Sciatic nerve (tissue), 2 donors: ENCODE results near the gene N4BP2L1. TPM values are rescaled to one million over a fixed set of nuclear protein-coding genes. Genes with fewer than 3 reads are reported as not detected.
A peak's percentile ranks its signal among the peaks of the same experiment; 100 is the strongest.

ENCODE experiments used
- ATAC-seq: fragments of 200-7000 bp; cut with Tn5 transposase; one replicate; pipeline ENCODE4 v1.9.1; 2020; ENCODE audit warnings: mild to moderate bottlenecking, moderate library complexity
- DNase-seq: peaks from one replicate; pipeline ENCODE4 v3.0.0-alpha.2; 2020; ENCODE audit warnings: low spot score
- intact Hi-C: fragments of 100-400 bp; cut with DNase I; formaldehyde crosslinking; loops from one replicate; pipeline ENCODE4 v1.14.2; 2022
- total RNA-seq: library from RNA; stranded (reverse); fragmentation: NEBNext Ultra II Directional; extraction: Animal tissue kit (Norgen Biotek cat#: 25700); gene quantifications from one replicate; pipeline ENCODE4 v1.2.1, GENCODE V29; 2021
- donor health status: DM: no; HTN: no; CAD: no.
- donor health status: DM: no; HTN: no; CAD: no.

N4BP2L1 gene
- total RNA-seq = 32.3 TPM

DNA sequence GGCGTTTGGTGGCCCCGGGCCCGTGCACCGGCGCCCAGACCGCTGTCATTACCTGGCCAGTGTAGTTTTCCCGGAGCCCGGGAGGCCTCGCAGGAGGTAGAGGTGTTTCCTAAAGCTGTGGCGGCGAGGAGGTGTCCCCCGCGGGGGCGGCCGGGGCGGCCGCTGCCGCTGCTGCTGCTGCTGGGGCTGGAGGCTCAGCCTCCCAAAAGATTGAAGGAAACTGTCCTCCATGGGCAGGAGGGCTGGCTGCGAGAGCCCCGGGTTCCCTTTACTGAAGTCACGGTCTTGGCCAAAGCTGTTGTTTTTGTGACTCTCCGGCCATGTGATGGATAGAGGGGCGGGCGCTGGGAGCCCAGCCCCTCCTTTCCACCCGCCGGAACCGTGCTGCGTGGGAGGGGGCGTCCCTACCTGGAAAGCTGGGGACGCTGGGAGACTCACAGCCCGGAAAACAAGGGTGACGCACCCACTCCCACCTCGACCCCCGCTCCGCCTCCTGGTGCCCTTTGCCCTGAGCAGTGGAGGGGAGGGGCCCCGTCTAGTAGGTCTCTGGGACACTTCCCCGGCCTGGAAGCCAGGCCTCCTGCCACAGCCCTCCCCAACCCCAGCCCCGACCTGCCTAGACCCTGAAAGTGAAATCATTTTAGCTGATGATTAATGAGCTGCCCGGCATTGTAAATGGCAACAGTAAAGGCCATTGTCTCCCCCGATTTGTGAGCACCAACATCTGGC is at the start of gene N4BP2L1:
N4BP2L1 (minus strand) TSS at position 279 of the 729 bp plus-strand sequence; CDS start at position 231, 48 bp downstream.
- DNase-seq (peak; percentile 90), ATAC-seq (peak; percentile 93)
- intact Hi-C loops = no loop called here

DNA sequence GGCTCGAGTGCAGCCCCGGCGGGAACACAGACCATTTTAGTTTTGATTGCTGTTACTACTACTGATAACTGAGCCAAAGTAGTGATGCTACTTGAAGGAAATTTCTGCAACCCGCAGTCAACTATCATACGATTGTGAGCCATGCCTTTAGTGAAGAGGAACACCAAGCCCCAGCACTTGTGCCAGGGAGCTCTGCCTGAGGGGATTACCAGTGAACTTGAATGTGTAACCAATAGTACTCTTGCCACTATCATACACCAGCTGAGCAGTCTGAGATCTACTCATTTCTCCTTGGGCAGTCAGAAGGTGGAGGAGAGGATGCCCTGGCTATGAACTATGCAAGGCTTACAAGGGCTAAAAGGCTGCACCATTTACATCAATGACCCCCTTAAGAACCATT is 49.0 kb upstream of the N4BP2L1 start:
- intact Hi-C loops = no loop called here
- DNase-seq (no peak), ATAC-seq (no peak)

- no peak for DNase-seq
- intact Hi-C loops = no loop called here
- ATAC-seq = no peak
Measured at GRCh38 chr13:32476021-32476731, 48.2 kb upstream of the N4BP2L1 start.

GRCh38 chr13:32474999-32475792 is 47.3 kb upstream of the N4BP2L1 start:
- intact Hi-C loops = no loop called here
- ATAC-seq (no peak), DNase-seq (no peak)

GRCh38 chr13:32473650-32474049 is 45.7 kb upstream of the N4BP2L1 start:
- ATAC-seq = no peak

DNA sequence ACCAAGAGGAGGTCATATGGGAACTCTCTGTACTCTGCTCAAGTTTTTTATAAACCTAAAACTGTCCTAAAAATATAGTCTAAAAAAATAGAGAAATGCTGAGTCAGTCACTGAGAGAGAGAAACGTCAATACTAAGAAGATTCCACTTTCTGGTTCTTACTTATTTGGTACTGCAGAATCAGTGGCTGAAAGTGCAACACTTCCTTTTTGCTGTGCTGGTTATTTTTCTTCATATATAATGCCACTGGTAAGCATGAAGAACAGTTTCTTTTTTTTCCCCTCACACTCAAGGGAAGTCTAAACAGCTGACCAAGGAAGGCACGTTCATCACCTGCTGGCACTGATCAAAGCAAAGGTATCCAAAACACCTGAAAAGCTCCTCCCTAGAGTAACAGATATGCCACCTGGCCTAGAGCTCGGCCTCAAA is 44.3 kb upstream of the N4BP2L1 start:
- peak; percentile 75 for ATAC-seq
- no peak for DNase-seq
- intact Hi-C loops = no loop called here

More at GRCh38 chr13:32473650-32474049, 45.7 kb upstream of the N4BP2L1 start:
- intact Hi-C loops = no loop called here
- DNase-seq = no peak

- peak; percentile 78 for ATAC-seq
- DNase-seq = no peak
- intact Hi-C loops = no loop called here
Measured at GRCh38 chr13:32471187-32471922, 43.4 kb upstream of the N4BP2L1 start.

DNA sequence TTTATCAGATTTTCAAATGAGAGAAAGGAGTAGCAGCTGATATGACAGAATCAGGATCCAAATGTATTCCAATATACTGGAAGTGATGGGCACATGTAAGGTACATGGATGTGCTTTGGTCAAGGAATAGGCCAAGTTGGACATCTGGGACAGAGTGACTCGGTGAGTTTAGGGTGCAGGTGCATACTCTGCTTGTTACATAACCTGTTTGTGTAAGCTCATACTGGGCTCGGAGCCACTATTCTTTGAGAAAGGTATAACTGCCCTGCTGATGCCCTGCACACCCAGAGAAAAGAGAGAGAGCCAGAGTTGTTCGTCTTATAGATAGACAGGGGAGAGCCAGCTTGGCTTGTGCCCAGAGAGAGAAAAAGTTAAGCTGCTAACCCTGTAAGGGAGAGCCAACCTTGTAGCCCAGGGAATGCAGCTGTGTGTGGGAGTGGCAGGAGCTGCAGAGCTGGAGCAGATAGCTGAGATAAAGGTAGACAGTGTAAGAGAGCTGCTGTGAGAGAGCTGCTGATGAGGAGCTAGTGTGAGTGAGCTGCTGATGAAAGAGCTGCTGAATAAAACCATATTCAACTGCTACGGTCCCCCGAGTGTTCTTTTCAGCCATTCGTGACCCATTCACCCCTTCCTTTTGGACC is 40.7 kb upstream of the N4BP2L1 start:
- DNase-seq (no peak), ATAC-seq (no peak)
- intact Hi-C loops = no loop called here

DNA sequence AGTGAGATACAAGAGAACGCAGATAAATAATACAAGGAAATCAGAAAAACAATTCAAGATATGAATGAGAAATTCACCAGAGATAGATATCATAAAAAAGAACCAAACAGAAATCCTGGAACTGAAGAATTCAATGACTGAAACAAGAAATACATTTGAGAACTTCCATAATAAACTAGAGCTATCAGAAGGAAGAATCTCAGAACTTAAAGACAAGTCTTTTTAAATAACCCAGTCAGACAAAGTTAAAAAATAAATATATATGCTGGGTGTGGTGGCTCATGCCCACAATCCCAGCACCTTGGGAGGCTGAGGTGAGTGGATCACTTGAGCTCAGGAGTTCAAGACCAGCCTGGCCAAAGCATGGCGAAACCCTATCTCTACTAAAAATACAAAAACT is 28.7 kb upstream of the N4BP2L1 start:
- no peak for DNase-seq
- intact Hi-C loops = no loop called here
- ATAC-seq = no peak

GRCh38 chr13:32455594-32455903 is 27.6 kb upstream of the N4BP2L1 start:
- intact Hi-C loops = no loop called here
- ATAC-seq = no peak
- DNase-seq = no peak

GRCh38 chr13:32454886-32455593 is 27.1 kb upstream of the N4BP2L1 start:
- intact Hi-C loops = no loop called here
- no peak for DNase-seq
- ATAC-seq = no peak

- DNase-seq (no peak), ATAC-seq (no peak)
- intact Hi-C loops = no loop called here
Measured at GRCh38 chr13:32453981-32454380, 26.1 kb upstream of the N4BP2L1 start.

GRCh38 chr13:32448972-32449371 is 21.0 kb upstream of the N4BP2L1 start:
- ATAC-seq (no peak), DNase-seq (no peak)
- intact Hi-C loops = no loop called here

- ATAC-seq = no peak
- intact Hi-C loops = no loop called here
- DNase-seq = no peak
Measured at GRCh38 chr13:32447894-32448623, 20.1 kb upstream of the N4BP2L1 start.

- intact Hi-C loops = no loop called here
- no peak for ATAC-seq
- no peak for DNase-seq
Measured at GRCh38 chr13:32446773-32447465, 19.0 kb upstream of the N4BP2L1 start.

GRCh38 chr13:32446220-32446619 is 18.3 kb upstream of the N4BP2L1 start:
- ATAC-seq (no peak), DNase-seq (no peak)
- intact Hi-C loops = no loop called here

- no peak for ATAC-seq
- intact Hi-C loops = no loop called here
- no peak for DNase-seq
Measured at GRCh38 chr13:32445461-32445860, 17.5 kb upstream of the N4BP2L1 start.
